A673 (cell line): ENCODE results near the gene SLC26A8. TPM values are rescaled to one million over a fixed set of nuclear protein-coding genes. Genes with fewer than 3 reads are reported as not detected.

Source experiments
- BruUV-seq: library from RNA; stranded (reverse); fragments of 400-500 nt; replicated peaks from 2 replicates; lab custom pipeline; 2021; lab: Mats Ljungman, UMichigan
- CTCF ChIA-PET: fragments of 300-600 bp; sonication (Branson Sonifier 250); formaldehyde crosslinking; loops from one replicate; lab custom pipeline; 2022; ENCODE audit warnings: antibody characterized with exemption; lab: Charles Lee
- POLR2A ChIA-PET: fragments of 300-600 bp; sonication (Branson Sonifier 250); formaldehyde crosslinking; loops from one replicate; lab custom pipeline; 2022; ENCODE audit warnings: antibody characterized with exemption; ENCODE audit not compliant: low non-redundant PET; lab: Charles Lee
- DNase-seq: peaks from one replicate; pipeline ENCODE4 v3.0.0-alpha.2; 2015; ENCODE audit warnings: low spot score
- H3K27ac ChIP-seq: fragments of 200-600 bp; sonication (generic); 2 replicates; pipeline ENCODE4 v1.5.1; 2016; ENCODE audit warnings: mixed run types, low read depth, mild to moderate bottlenecking, mixed read lengths, antibody characterized with exemption, low read length; ENCODE audit not compliant: poor library complexity, severe bottlenecking
- H3K27me3 ChIP-seq: fragments of 200-600 bp; sonication (generic); replicated peaks from 2 replicates; pipeline ENCODE4 v1.6.1; 2017; ENCODE audit warnings: mixed run types, low read depth, mild to moderate bottlenecking, mixed read lengths, antibody characterized with exemption, low read length; ENCODE audit not compliant: insufficient read depth, poor library complexity
- H3K36me3 ChIP-seq: fragments of 200-600 bp; sonication (generic); 2 replicates; pipeline ENCODE4 v1.6.1; 2016; ENCODE audit warnings: mixed run types, mild to moderate bottlenecking, mixed read lengths, antibody characterized with exemption, low read length; ENCODE audit not compliant: insufficient read depth, poor library complexity, severe bottlenecking
- H3K4me1 ChIP-seq: fragments of 200-600 bp; sonication (generic); 2 replicates; pipeline ENCODE4 v1.6.1; 2017; ENCODE audit warnings: mixed run types, mild to moderate bottlenecking, mixed read lengths, antibody characterized with exemption, low read length; ENCODE audit not compliant: insufficient read depth, poor library complexity, severe bottlenecking
- H3K4me3 ChIP-seq: fragments of 200-600 bp; sonication (generic); 2 replicates; pipeline ENCODE4 v1.5.1; 2016; ENCODE audit warnings: low read depth, mixed run types, mild to moderate bottlenecking, mixed read lengths, low read length; ENCODE audit not compliant: poor library complexity, severe bottlenecking
- H3K9me3 ChIP-seq: fragments of 200-600 bp; sonication (generic); 2 replicates; pipeline ENCODE4 v1.6.1; 2016; ENCODE audit warnings: mixed run types, low read depth, mild to moderate bottlenecking, mixed read lengths, antibody characterized with exemption, low read length; ENCODE audit not compliant: poor library complexity, severe bottlenecking
- EZH2 ChIP-seq: fragments of 200-600 bp; sonication (generic); IDR thresholded peaks from 2 replicates; pipeline ENCODE4 v1.6.1; 2017; ENCODE audit warnings: borderline replicate concordance, low read depth, mild to moderate bottlenecking, mixed read lengths, antibody characterized with exemption, low read length; ENCODE audit not compliant: poor library complexity, severe bottlenecking
- intact Hi-C: fragments of 100-400 bp; cut with micrococcal nuclease; formaldehyde crosslinking; loops from one replicate; pipeline ENCODE4 v1.10.0; 2022; ENCODE audit not compliant: unreplicated experiment
- total RNA-seq: library from RNA; stranded (reverse); gene quantifications from 2 replicates; pipeline ENCODE4 v1.2.3, GENCODE V29; 2021
- TF ChIP-seq, protein P1 (sequence below): fragments of 300-800, 200-600 bp; sonication (generic); conservative IDR thresholded peaks from 2 replicates; pipeline ENCODE4 v1.5.1; 2017; ENCODE audit warnings: low read depth, mild to moderate bottlenecking, antibody characterized with exemption, low read length, moderate library complexity, mixed read lengths

The SLC26A8 gene
- total RNA-seq, 1 experiment from 2014 or later = not detected

DNA sequence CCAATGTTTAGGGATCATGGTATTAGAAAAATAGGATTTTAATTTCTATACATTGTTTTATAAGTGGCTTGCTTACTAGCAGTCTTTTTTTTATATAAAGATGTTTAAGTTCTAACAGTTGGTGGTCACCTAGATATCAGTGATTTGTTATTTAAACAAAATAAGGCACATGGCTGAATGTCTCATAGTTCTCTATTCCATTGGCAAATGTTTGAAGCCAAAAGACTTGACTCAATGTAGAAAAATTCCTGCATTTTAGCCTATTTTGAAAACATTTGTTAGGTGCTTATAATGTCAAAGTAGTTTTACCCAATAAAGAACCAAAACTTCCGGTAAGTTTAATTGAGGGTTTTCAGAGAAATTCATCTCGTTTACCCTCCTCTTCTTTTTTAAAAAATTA is 30.0 kb upstream of the SLC26A8 start:
- CTCF ChIA-PET = interaction anchor here (1.2 kb wide), 1 partner anchor 19 kb away, joined by 3 read pairs; no protein-coding TSS in a partner anchor
- intact Hi-C loops = no loop called here

DNA sequence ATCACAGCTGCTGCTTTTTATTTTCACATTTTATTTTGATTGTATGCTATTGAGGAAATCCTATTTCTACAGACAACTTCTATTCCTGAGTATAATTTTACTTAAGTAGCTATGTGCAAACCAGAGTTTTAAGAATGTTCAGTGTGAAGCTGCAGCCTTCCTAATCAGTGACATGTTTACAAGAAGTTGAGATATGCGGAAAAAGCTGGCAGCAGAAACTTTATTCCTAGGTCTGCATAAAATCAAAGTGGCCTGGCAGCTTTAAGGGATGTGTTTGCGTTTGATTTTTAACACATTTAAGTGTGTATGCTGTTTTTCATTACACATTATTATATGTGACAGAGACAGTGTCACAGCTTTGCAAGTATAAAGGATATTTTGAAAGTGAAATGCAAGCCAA is 29.4 kb upstream of the SLC26A8 start:
- no TSS peak for BruUV-seq
- H3K9me3 ChIP-seq = no peaks in the 10 kb centered on the region

More for the DNA sequence above, 30.0 kb upstream of the SLC26A8 start:
- BruUV-seq = no TSS peak
- POLR2A ChIA-PET = no interaction called here
- Histone ChIP-seq H3K9me3 (no peaks in the 10 kb centered on the region), H3K27ac (no peak overlapping the region), H3K4me3 (no peak overlapping the region), H3K4me1 (peaks cover 37% of the 10 kb centered on the region), H3K36me3 (peaks cover 10% of the 10 kb centered on the region), H3K27me3 (no peaks in the 10 kb centered on the region)
- DNase-seq = no peak
- TF ChIP-seq, protein P1, sequence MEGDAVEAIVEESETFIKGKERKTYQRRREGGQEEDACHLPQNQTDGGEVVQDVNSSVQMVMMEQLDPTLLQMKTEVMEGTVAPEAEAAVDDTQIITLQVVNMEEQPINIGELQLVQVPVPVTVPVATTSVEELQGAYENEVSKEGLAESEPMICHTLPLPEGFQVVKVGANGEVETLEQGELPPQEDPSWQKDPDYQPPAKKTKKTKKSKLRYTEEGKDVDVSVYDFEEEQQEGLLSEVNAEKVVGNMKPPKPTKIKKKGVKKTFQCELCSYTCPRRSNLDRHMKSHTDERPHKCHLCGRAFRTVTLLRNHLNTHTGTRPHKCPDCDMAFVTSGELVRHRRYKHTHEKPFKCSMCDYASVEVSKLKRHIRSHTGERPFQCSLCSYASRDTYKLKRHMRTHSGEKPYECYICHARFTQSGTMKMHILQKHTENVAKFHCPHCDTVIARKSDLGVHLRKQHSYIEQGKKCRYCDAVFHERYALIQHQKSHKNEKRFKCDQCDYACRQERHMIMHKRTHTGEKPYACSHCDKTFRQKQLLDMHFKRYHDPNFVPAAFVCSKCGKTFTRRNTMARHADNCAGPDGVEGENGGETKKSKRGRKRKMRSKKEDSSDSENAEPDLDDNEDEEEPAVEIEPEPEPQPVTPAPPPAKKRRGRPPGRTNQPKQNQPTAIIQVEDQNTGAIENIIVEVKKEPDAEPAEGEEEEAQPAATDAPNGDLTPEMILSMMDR = no peak
- no peak for TF ChIP-seq EZH2

DNA sequence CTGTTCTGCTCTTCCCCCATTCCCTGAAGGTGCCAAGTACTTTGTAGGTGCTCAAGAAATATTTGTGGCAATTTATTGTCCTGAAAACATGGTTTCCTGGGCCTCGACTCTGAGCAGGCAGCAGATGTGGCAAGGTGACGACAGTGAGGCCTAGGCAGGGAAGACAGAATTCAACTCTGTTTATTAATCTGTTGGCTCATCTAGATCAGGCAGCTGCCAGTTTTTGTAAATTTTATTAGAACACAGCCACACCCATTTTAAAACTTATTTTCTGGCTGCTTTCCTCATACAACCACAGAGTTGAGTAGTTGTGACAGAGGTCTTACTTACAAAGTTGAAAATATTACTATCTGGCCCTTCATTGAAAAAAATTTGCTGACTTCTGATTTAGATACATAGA is 27.7 kb upstream of the SLC26A8 start:
- H3K4me3 ChIP-seq = no peak overlapping the region
- BruUV-seq = no TSS peak
- peaks cover 37% of the 10 kb centered on the region for H3K4me1 ChIP-seq
- peaks cover 10% of the 10 kb centered on the region for H3K36me3 ChIP-seq
- ChIA-PET CTCF (no interaction called here), POLR2A (no interaction called here)
- intact Hi-C loops = no loop called here
- no peak for TF ChIP-seq EZH2
- TF ChIP-seq, protein P1 = no peak
- no peaks in the 10 kb centered on the region for H3K27me3 ChIP-seq
- no peaks in the 10 kb centered on the region for H3K9me3 ChIP-seq
- no peak for DNase-seq
- no peak overlapping the region for H3K27ac ChIP-seq

More for the DNA sequence above, 29.4 kb upstream of the SLC26A8 start:
- intact Hi-C loops = no loop called here
- no peak overlapping the region for H3K27ac ChIP-seq
- ChIA-PET POLR2A (no interaction called here), CTCF (interaction anchor here (1.2 kb wide), 1 partner anchor 20 kb away, joined by 3 read pairs; no protein-coding TSS in a partner anchor)
- peaks cover 37% of the 10 kb centered on the region for H3K4me1 ChIP-seq
- no peak for DNase-seq
- no peaks in the 10 kb centered on the region for H3K27me3 ChIP-seq
- no peak overlapping the region for H3K4me3 ChIP-seq
- TF ChIP-seq EZH2 = no peak
- TF ChIP-seq, protein P1 = no peak
- peaks cover 10% of the 10 kb centered on the region for H3K36me3 ChIP-seq
